NCI-H2196 treated with DMSO at 0.1 percent for 48 hours (cell line): ENCODE data around the gene ANKS1B.

Experiments
- DNase-seq: peaks from one replicate; lab custom pipeline; 2025; ENCODE audit not compliant: unreplicated experiment; lab: John Stamatoyannopoulos, UW

ANKS1B gene

GRCh38 chr12:98909746-98910145, 1075.0 kb downstream of the ANKS1B start:
- no peak for DNase-seq

GRCh38 chr12:98908866-98909265, 1075.9 kb downstream of the ANKS1B start:
- DNase-seq, result no peak

GRCh38 chr12:98903875-98904274, 1080.9 kb downstream of the ANKS1B start:
- no peak for DNase-seq

- DNase-seq, result no peak
These were observed 1083.5 kb downstream of the ANKS1B start for GRCh38 chr12:98901189-98901588.

GRCh38 chr12:98896938-98897337, 1087.8 kb downstream of the ANKS1B start:
- no peak for DNase-seq

- no peak for DNase-seq
These were observed 1089.6 kb downstream of the ANKS1B start for GRCh38 chr12:98895086-98895651.

- DNase-seq, result no peak
These were observed 1090.2 kb downstream of the ANKS1B start for GRCh38 chr12:98894412-98895085.

- DNase-seq, result no peak
These were observed 1090.9 kb downstream of the ANKS1B start for GRCh38 chr12:98893675-98894411.

- DNase-seq, result no peak
These were observed 1091.5 kb downstream of the ANKS1B start for GRCh38 chr12:98893126-98893674.

GRCh38 chr12:98885778-98886177, 1099.0 kb downstream of the ANKS1B start:
- DNase-seq, result no peak

- DNase-seq, result no peak
These were observed 1101.5 kb downstream of the ANKS1B start for GRCh38 chr12:98883231-98883630.

GRCh38 chr12:98882526-98882925, 1102.2 kb downstream of the ANKS1B start:
- DNase-seq, result no peak

GRCh38 chr12:98873776-98874175, 1111.0 kb downstream of the ANKS1B start:
- DNase-seq, result no peak

GRCh38 chr12:98870504-98870903, 1114.2 kb downstream of the ANKS1B start:
- no peak for DNase-seq

- no peak for DNase-seq
These were observed 1114.7 kb downstream of the ANKS1B start for GRCh38 chr12:98869886-98870503.

- DNase-seq, result no peak
These were observed 1116.2 kb downstream of the ANKS1B start for GRCh38 chr12:98868538-98868937.

- no peak for DNase-seq
These were observed 1116.7 kb downstream of the ANKS1B start for GRCh38 chr12:98868076-98868475.

- DNase-seq, result no peak
These were observed 1120.4 kb downstream of the ANKS1B start for GRCh38 chr12:98864363-98864762.

- no peak for DNase-seq
These were observed 1121.6 kb downstream of the ANKS1B start for GRCh38 chr12:98863167-98863566.

- DNase-seq, result no peak
These were observed 1123.5 kb downstream of the ANKS1B start for GRCh38 chr12:98861251-98861650.

GRCh38 chr12:98856897-98857540, 1127.7 kb downstream of the ANKS1B start:
- no peak for DNase-seq
